B cell (primary cell): Measurements from ENCODE around the gene B4GALNT1. TPM values are rescaled to one million over a fixed set of nuclear protein-coding genes. Genes with fewer than 3 reads are reported as not detected.

Experiments used
- ATAC-seq: fragments of 200-7000 bp; cut with Tn5 transposase; one replicate; pipeline ENCODE4 v1.10.0; 2021; ENCODE audit warnings: low read depth, mild to moderate bottlenecking, moderate number of reproducible peaks, moderate library complexity
- CTCF ChIA-PET: fragments of 350-600 bp; sonication (Branson Sonifier 250); formaldehyde crosslinking; loops from one replicate; lab custom pipeline; 2021; ENCODE audit warnings: antibody characterized with exemption, inconsistent platforms; lab: Charles Lee
- POLR2A ChIA-PET: fragments of 350-600 bp; sonication (Branson Sonifier 250); formaldehyde crosslinking; loops from one replicate; lab custom pipeline; 2021; ENCODE audit warnings: antibody characterized with exemption; lab: Charles Lee
- DNase-seq: peaks from one replicate; pipeline ENCODE4 v3.0.0; 2013
- H2AFZ ChIP-seq: 2 replicates; pipeline ENCODE4 v1.6.1; 2012; ENCODE audit warnings: mild to moderate bottlenecking, low read depth, low read length; ENCODE audit not compliant: insufficient read depth, poor library complexity, severe bottlenecking
- H3K27ac ChIP-seq, 2 donors: 1 replicate in 1 of 2; 2 replicates in 1 of 2; pipeline ENCODE4 v1.5.1; 2012 to 2013; ENCODE audit warnings: low read length in 2 of 2, mild to moderate bottlenecking in 2 of 2, moderate library complexity in 1 of 2
- H3K27me3 ChIP-seq, 4 experiments: fragments of 200-600 bp in 1 of 4; sonication (generic) in 1 of 4; replicated peaks in 1 of 4; 1 replicate in 2 of 4; 2 replicates in 2 of 4; pipeline versions ENCODE4 v1.6.1 to v1.7.0; 2013 to 2016; ENCODE audit warnings: low read length in 3 of 4, mild to moderate bottlenecking in 2 of 4, mixed read lengths in 1 of 4, moderate library complexity in 1 of 4; ENCODE audit not compliant: insufficient read depth in 4 of 4, control insufficient read depth in 3 of 4; ENCODE audit errors: control extremely low read depth in 1 of 4
- H3K36me3 ChIP-seq, 2 experiments: replicated peaks in 1 of 2; 1 replicate in 1 of 2; 2 replicates in 1 of 2; pipeline versions ENCODE4 v1.6.1 to v1.7.1; 2013; ENCODE audit warnings: low read length in 1 of 2; ENCODE audit not compliant: insufficient read depth in 2 of 2, control insufficient read depth in 1 of 2; ENCODE audit errors: control extremely low read depth in 1 of 2, extremely low read depth in 1 of 2
- H3K4me1 ChIP-seq, 2 donors: fragments of 200-600 bp in 1 of 2; sonication (generic) in 1 of 2; 1 replicate in 1 of 2; 2 replicates in 1 of 2; pipeline versions ENCODE4 v1.5.1 to v1.6.1; 2013 to 2017; ENCODE audit warnings: low read length in 2 of 2; ENCODE audit not compliant: control insufficient read depth in 2 of 2, insufficient read depth in 2 of 2
- H3K4me2 ChIP-seq: replicated peaks from 2 replicates; pipeline ENCODE3; 2012; ENCODE audit warnings: mild to moderate bottlenecking, low read depth, low read length; ENCODE audit not compliant: poor library complexity, severe bottlenecking
- H3K4me3 ChIP-seq, 5 experiments: fragments of 200-600 bp in 1 of 5; sonication (generic) in 1 of 5; 1 replicate in 3 of 5; 2 replicates in 2 of 5; pipeline versions ENCODE4 v1.5.1 to v1.7.0; 2011 to 2016; ENCODE audit warnings: low read length in 4 of 5, mild to moderate bottlenecking in 4 of 5, low read depth in 2 of 5, control low read depth in 1 of 5, moderate library complexity in 1 of 5; ENCODE audit not compliant: insufficient read depth in 1 of 5; ENCODE audit errors: control extremely low read depth in 1 of 5, extremely low read depth in 1 of 5
- H3K79me2 ChIP-seq: fragments of 200-600 bp; sonication (generic); one replicate; pipeline ENCODE4 v1.6.0; 2016; ENCODE audit warnings: low read length; ENCODE audit not compliant: control insufficient read depth, insufficient read depth
- H3K9ac ChIP-seq: fragments of 200-600 bp; sonication (generic); 2 replicates; pipeline ENCODE4 v1.6.1; 2017; ENCODE audit warnings: mild to moderate bottlenecking, low read length, moderate library complexity
- H3K9me3 ChIP-seq, 3 donors: one replicate each; pipeline versions ENCODE4 v1.6.1 to v1.7.1; 2013; ENCODE audit warnings: low read length in 2 of 3; ENCODE audit not compliant: control insufficient read depth in 2 of 3, insufficient read depth in 1 of 3; ENCODE audit errors: control extremely low read depth in 1 of 3
- H4K20me1 ChIP-seq: 2 replicates; pipeline ENCODE4 v1.6.0; 2012; ENCODE audit warnings: mild to moderate bottlenecking, low read length; ENCODE audit not compliant: insufficient read depth, control insufficient read depth, poor library complexity, severe bottlenecking
- H3K27ac Mint-ChIP-seq: one replicate; pipeline ENCODE4 v1.8.0; 2021; ENCODE audit warnings: mixed read lengths
- H3K27me3 Mint-ChIP-seq: one replicate; pipeline ENCODE4 v1.8.0; 2021; ENCODE audit warnings: mixed read lengths
- H3K4me1 Mint-ChIP-seq: one replicate; pipeline ENCODE4 v1.8.0; 2021; ENCODE audit warnings: mixed read lengths
- H3K4me3 Mint-ChIP-seq: one replicate; pipeline ENCODE4 v1.8.0; 2021; ENCODE audit warnings: mixed read lengths
- H3K9me3 Mint-ChIP-seq: one replicate; pipeline ENCODE4 v1.8.0; 2022; ENCODE audit warnings: mixed read lengths; ENCODE audit not compliant: insufficient read depth
- EZH2 ChIP-seq: IDR thresholded peaks from 2 replicates; pipeline ENCODE4 v1.6.1; 2012; ENCODE audit warnings: borderline replicate concordance, low read depth, mild to moderate bottlenecking, moderate library complexity, low read length; ENCODE audit not compliant: insufficient read depth, poor library complexity, severe bottlenecking
- WGBS: methylation state at CpG from one replicate; pipeline ENCODE4 v1.1.5; 2013; ENCODE audit warnings: missing lambda C conversion rate; ENCODE audit not compliant: insufficient coverage; 5-methylcytosine and 5-hydroxymethylcytosine counted together
- intact Hi-C: fragments of 100-400 bp; cut with micrococcal nuclease; formaldehyde crosslinking; loops from one replicate; pipeline ENCODE4 v1.10.0; 2022
- polyA plus RNA-seq: library from polyadenylated mRNA; depleted of rRNA; stranded (reverse); fragments of >200 nt; gene quantifications from 2 replicates; pipeline ENCODE4 v1.2.3, GENCODE V29; 2012
- total RNA-seq, 2 donors: library from RNA; stranded (reverse); fragments of 120-200 nt in 1 of 2; gene quantifications; 1 replicate in 1 of 2; 2 replicates in 1 of 2; pipeline versions ENCODE4 v1.2.3 to v1.2.4, GENCODE V29; 2013 to 2022
- TF ChIP-seq, protein P1 (sequence below): fragments of 200-600 bp; IDR thresholded peaks from one replicate; pipeline ENCODE4 v1.8.0; 2022; ENCODE audit warnings: antibody characterized with exemption, mild to moderate bottlenecking

Gene B4GALNT1
- total and polyA plus RNA-seq, 2 donors (not counting 1 experiment from before 2014, with no cell fraction given): 0.04 to 0.22 TPM

DNA sequence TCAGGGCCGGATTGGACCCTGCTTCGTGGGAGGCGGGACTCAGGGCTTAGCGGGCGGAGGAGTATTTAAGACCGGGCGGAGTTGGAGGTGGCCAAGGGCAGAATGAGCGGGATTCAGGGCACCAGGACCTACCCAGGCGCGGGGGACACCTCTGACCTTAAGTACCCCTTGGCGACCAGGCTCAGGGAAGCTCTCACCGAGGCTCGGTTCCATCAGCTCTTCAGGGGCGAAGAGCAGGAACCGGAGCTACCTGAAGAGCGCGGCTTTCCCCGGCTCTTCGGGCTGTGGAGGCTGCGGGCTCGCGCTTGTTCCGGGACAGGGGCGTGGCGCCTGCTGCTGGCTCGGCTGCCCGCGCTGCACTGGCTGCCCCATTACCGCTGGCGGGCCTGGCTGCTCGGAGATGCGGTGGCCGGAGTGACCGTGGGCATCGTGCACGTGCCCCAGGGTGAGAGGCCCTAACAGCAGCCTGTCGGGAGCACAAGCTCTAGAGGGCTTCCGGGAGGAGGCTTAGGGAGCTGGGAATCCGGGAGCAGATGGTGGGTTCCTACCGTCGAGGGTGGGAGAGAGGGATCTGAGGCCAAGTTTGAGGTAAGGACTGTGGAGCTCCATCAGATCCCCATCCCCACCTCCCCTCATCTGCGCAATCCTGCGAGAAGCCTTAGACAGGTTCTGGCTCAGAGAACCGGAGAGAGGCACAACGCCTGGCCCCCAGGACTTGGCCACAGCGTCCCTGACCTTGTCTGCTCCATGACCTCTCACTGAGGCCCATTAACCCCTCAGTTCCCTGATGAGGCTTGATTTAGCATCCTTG, 13.4 kb downstream of the B4GALNT1 start:
- intact Hi-C loops: loop anchor here (5.0 kb wide), 2 partner anchors 97 to 142 kb away; partner anchors contain the start of genes ARHGAP9, DDIT3 and MBD6
- TF ChIP-seq, protein P1, sequence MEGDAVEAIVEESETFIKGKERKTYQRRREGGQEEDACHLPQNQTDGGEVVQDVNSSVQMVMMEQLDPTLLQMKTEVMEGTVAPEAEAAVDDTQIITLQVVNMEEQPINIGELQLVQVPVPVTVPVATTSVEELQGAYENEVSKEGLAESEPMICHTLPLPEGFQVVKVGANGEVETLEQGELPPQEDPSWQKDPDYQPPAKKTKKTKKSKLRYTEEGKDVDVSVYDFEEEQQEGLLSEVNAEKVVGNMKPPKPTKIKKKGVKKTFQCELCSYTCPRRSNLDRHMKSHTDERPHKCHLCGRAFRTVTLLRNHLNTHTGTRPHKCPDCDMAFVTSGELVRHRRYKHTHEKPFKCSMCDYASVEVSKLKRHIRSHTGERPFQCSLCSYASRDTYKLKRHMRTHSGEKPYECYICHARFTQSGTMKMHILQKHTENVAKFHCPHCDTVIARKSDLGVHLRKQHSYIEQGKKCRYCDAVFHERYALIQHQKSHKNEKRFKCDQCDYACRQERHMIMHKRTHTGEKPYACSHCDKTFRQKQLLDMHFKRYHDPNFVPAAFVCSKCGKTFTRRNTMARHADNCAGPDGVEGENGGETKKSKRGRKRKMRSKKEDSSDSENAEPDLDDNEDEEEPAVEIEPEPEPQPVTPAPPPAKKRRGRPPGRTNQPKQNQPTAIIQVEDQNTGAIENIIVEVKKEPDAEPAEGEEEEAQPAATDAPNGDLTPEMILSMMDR: no peak
- no peak for TF ChIP-seq EZH2
- ATAC-seq (no peak), DNase-seq (peak; percentile 63)
- Histone ChIP-seq H3K36me3 (no peaks in the 10 kb centered on the region), H3K27ac (no peak overlapping the region), H2AFZ (no peak overlapping the region), H3K4me2 (peak overlapping the region; percentile 92), H3K9ac (no peak overlapping the region), H3K4me3 (no peak overlapping the region), H4K20me1 (peaks cover 7% of the 10 kb centered on the region), H3K4me1 (peaks cover 40 to 55% of the 10 kb centered on the region in 2 donors), H3K79me2 (no peaks in the 10 kb centered on the region), H3K9me3 (peaks cover 0 to 18% (median 0%) of the 10 kb centered on the region in 3 donors), H3K27me3 (peaks cover 0 to 86% (median 52%) of the 10 kb centered on the region in 4 experiments)
- Mint-ChIP-seq H3K9me3 (no peaks in the 10 kb centered on the region), H3K27me3 (peaks cover 79% of the 10 kb centered on the region), H3K4me1 (peaks cover 51% of the 10 kb centered on the region), H3K27ac (no peak overlapping the region), H3K4me3 (peak overlapping the region; percentile 85)
- WGBS: 8% methylated on average over 41 of the region's 46 CpGs
- POLR2A ChIA-PET: interaction anchor here (0.6 to 1.0 kb wide), 2 partner anchors 9 to 36 kb away, joined by 3 read pairs; no protein-coding TSS in a partner anchor
- CTCF ChIA-PET: interaction anchor here (1.0 to 5.1 kb wide), 10 partner anchors 12 to 164 kb away, joined by 3 to 122 read pairs (median 6); partner anchors contain the start of gene B4GALNT1

DNA sequence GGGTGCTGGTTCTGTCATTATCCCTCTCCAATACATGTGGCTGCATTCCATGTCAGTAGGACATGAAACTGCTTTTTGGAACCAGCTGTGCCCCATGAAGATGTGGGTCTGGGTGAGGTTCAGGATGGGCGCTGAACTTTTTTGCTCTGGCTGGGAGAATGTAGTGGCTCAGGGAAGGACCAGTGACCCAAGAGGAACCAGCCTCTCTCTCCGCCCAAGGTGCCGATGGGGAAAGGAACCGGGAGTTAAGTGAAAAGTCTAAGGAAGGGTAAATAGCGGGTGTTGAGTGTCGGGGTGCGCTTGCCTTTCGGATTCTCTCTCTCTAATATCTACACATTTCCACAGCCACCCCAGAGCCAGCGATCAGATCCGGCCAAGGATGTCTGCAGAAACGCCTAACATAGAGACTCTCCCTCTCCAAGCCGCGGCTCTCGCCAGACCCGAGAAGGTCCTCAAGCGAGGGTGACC, 14.0 kb downstream of the B4GALNT1 start:
- peaks cover 0 to 80% (median 48%) of the 10 kb centered on the region in 4 experiments for H3K27me3 ChIP-seq
- no peak overlapping the region for H3K27ac ChIP-seq
- CTCF ChIA-PET: interaction anchor here (1.0 to 5.1 kb wide), 4 partner anchors 12 to 36 kb away, joined by 3 to 122 read pairs (median 11); no protein-coding TSS in a partner anchor
- ATAC-seq (no peak), DNase-seq (no peak)
- Mint-ChIP-seq H3K27ac (no peak overlapping the region), H3K4me3 (peak overlapping the region; percentile 53), H3K4me1 (peaks cover 58% of the 10 kb centered on the region), H3K27me3 (peaks cover 77% of the 10 kb centered on the region), H3K9me3 (no peaks in the 10 kb centered on the region)
- WGBS: 35% methylated on average over 9 of the region's 16 CpGs
- peaks cover 7% of the 10 kb centered on the region for H4K20me1 ChIP-seq
- peaks cover 0 to 18% (median 0%) of the 10 kb centered on the region in 3 donors for H3K9me3 ChIP-seq
- intact Hi-C loops: no loop called here
- POLR2A ChIA-PET: interaction anchor here (1.0 kb wide), 1 partner anchor 36 kb away, joined by 3 read pairs; no protein-coding TSS in a partner anchor
- peaks cover 47 to 61% of the 10 kb centered on the region in 2 donors for H3K4me1 ChIP-seq
- peak overlapping the region; percentile 92 for H3K4me2 ChIP-seq
- no peak overlapping the region for H2AFZ ChIP-seq
- no peaks in the 10 kb centered on the region for H3K79me2 ChIP-seq
- no peak overlapping the region for H3K9ac ChIP-seq
- H3K4me3 ChIP-seq: no peak overlapping the region
- TF ChIP-seq, protein P1: no peak
- no peak for TF ChIP-seq EZH2
- no peaks in the 10 kb centered on the region for H3K36me3 ChIP-seq
